Trophoblast cell (in vitro differentiated cells and primary cell): ENCODE data around the gene TOMM70.
"Not testable (repeated sequence)": the region's sequence is repeated elsewhere in the genome, so short reads cannot be mapped to it uniquely, and the experiment has no call there.

Source experiments
- DNase-seq, 2 donors: peaks; one replicate each; pipeline ENCODE4 v3.0.0-alpha.2; 2016
- H2AFZ ChIP-seq: 2 replicates; pipeline ENCODE4 v1.6.1; 2013; ENCODE audit warnings: low read length, moderate library complexity, mild to moderate bottlenecking; ENCODE audit not compliant: insufficient read depth, poor library complexity
- H2AK5ac ChIP-seq: 2 replicates; pipeline ENCODE4 v1.6.1; 2013; ENCODE audit warnings: mild to moderate bottlenecking, low read length
- H2BK120ac ChIP-seq: 2 replicates; pipeline ENCODE4 v1.6.1; 2013; ENCODE audit warnings: low read length, mild to moderate bottlenecking, moderate library complexity; ENCODE audit not compliant: insufficient read depth, poor library complexity
- H2BK12ac ChIP-seq: 2 replicates; pipeline ENCODE4 v1.6.1; 2013; ENCODE audit warnings: mild to moderate bottlenecking, low read length, moderate library complexity
- H2BK5ac ChIP-seq: 2 replicates; pipeline ENCODE4 v1.6.1; 2013; ENCODE audit warnings: low read length, low read depth, moderate library complexity, mild to moderate bottlenecking; ENCODE audit not compliant: poor library complexity
- H3K14ac ChIP-seq: 2 replicates; pipeline ENCODE4 v1.6.1; 2013; ENCODE audit warnings: mild to moderate bottlenecking, low read length
- H3K18ac ChIP-seq: 2 replicates; pipeline ENCODE4 v1.6.1; 2013; ENCODE audit warnings: mild to moderate bottlenecking, low read length
- H3K23ac ChIP-seq: 2 replicates; pipeline ENCODE4 v1.6.1; 2013; ENCODE audit warnings: low read length
- H3K27ac ChIP-seq: 2 replicates; pipeline ENCODE4 v1.5.1; 2013; ENCODE audit warnings: low read depth, mild to moderate bottlenecking, inconsistent platforms, low read length, moderate library complexity
- H3K27me3 ChIP-seq: 2 replicates; pipeline ENCODE4 v1.6.1; 2013; ENCODE audit warnings: inconsistent platforms, mild to moderate bottlenecking, low read length, moderate library complexity; ENCODE audit not compliant: insufficient read depth
- H3K36me3 ChIP-seq, 2 experiments: 1 replicate in 1 of 2; 2 replicates in 1 of 2; pipeline ENCODE4 v1.6.1; 2013; ENCODE audit warnings: low read length in 2 of 2, mild to moderate bottlenecking in 2 of 2, moderate library complexity in 1 of 2; ENCODE audit not compliant: insufficient read depth in 2 of 2, control insufficient read depth in 1 of 2
- H3K4ac ChIP-seq: 2 replicates; pipeline ENCODE4 v1.6.1; 2013; ENCODE audit warnings: low read depth, mild to moderate bottlenecking, low read length, moderate library complexity
- H3K4me1 ChIP-seq, 2 experiments: 1 replicate in 1 of 2; 2 replicates in 1 of 2; pipeline ENCODE4 v1.6.1; 2013; ENCODE audit warnings: low read length in 2 of 2, mild to moderate bottlenecking in 2 of 2, moderate library complexity in 1 of 2; ENCODE audit not compliant: insufficient read depth in 2 of 2, control insufficient read depth in 1 of 2
- H3K4me2 ChIP-seq: 2 replicates; pipeline ENCODE4 v1.6.1; 2013; ENCODE audit warnings: inconsistent platforms, mild to moderate bottlenecking, low read length, moderate library complexity
- H3K4me3 ChIP-seq: 2 replicates; pipeline ENCODE4 v1.5.1; 2013; ENCODE audit warnings: mild to moderate bottlenecking, low read depth, low read length, inconsistent platforms
- H3K79me1 ChIP-seq: one replicate; pipeline ENCODE4 v1.6.1; 2013; ENCODE audit warnings: low read length
- H3K79me2 ChIP-seq: 2 replicates; pipeline ENCODE4 v1.6.1; 2013; ENCODE audit warnings: low read length, mild to moderate bottlenecking; ENCODE audit not compliant: control insufficient read depth, insufficient read depth, poor library complexity
- H3K9ac ChIP-seq: 2 replicates; pipeline ENCODE4 v1.6.1; 2013; ENCODE audit warnings: mild to moderate bottlenecking, low read length
- H3K9me3 ChIP-seq: 2 replicates; pipeline ENCODE4 v1.6.1; 2013; ENCODE audit warnings: low read depth, mild to moderate bottlenecking, control low read depth, inconsistent platforms, low read length; ENCODE audit not compliant: insufficient read depth
- H4K12ac ChIP-seq: 2 replicates; pipeline ENCODE4 v1.6.1; 2013; ENCODE audit warnings: low read depth, mild to moderate bottlenecking, low read length, moderate library complexity
- H4K8ac ChIP-seq: 2 replicates; pipeline ENCODE4 v1.6.1; 2013; ENCODE audit warnings: low read depth, mild to moderate bottlenecking, low read length, moderate library complexity
- H4K91ac ChIP-seq: one replicate; pipeline ENCODE4 v1.6.1; 2013; ENCODE audit warnings: low read depth, mild to moderate bottlenecking, low read length, moderate library complexity
- WGBS: extraction: QIAGEN DNeasy Blood & Tissue Kit; methylation state at CpG from one replicate; pipeline ENCODE4 v1.1.7; 2013; ENCODE audit warnings: missing lambda C conversion rate; ENCODE audit not compliant: insufficient read length, insufficient coverage; ENCODE audit errors: extremely low coverage; 5-methylcytosine and 5-hydroxymethylcytosine counted together

The TOMM70 gene

GRCh38 chr3:100338911-100339310 is 62.0 kb downstream of the TOMM70 start:
- Histone ChIP-seq H3K36me3 (peaks cover 7 to 11% of the 10 kb centered on the region in 2 experiments), H3K27ac (no peak overlapping the region), H3K14ac (no peak overlapping the region), H3K4ac (no peak overlapping the region), H2AFZ (no peak overlapping the region), H3K9me3 (no peaks in the 10 kb centered on the region), H3K79me2 (peaks cover 2% of the 10 kb centered on the region), H3K4me1 (peaks cover 2 to 5% of the 10 kb centered on the region in 2 experiments), H3K79me1 (peaks cover 9% of the 10 kb centered on the region), H2AK5ac (no peak overlapping the region), H2BK12ac (no peak overlapping the region), H3K9ac (no peak overlapping the region), H3K27me3 (no peaks in the 10 kb centered on the region), H3K18ac (no peak overlapping the region), H4K12ac (no peak overlapping the region), H4K91ac (no peak overlapping the region), H2BK5ac (no peak overlapping the region), H3K4me2 (no peak overlapping the region), H2BK120ac (no peak overlapping the region), H3K4me3 (no peak overlapping the region), H3K23ac (no peak overlapping the region), H4K8ac (no peak overlapping the region)
- no CpG with 5 or more reads among the region's 10 CpGs for WGBS
- DNase-seq: peak in 1 of 2 donors; percentile 52

GRCh38 chr3:100336229-100336628 is 64.7 kb downstream of the TOMM70 start:
- not testable (repeated sequence) for H3K27ac ChIP-seq, H2AK5ac ChIP-seq, H3K4ac ChIP-seq, H2BK120ac ChIP-seq, H4K91ac ChIP-seq, H3K27me3 ChIP-seq, H3K79me1 ChIP-seq, H4K8ac ChIP-seq, H2AFZ ChIP-seq, H3K4me1 ChIP-seq, DNase-seq, H3K4me3 ChIP-seq, H3K4me2 ChIP-seq, H3K14ac ChIP-seq, H3K9ac ChIP-seq, H3K18ac ChIP-seq, H2BK12ac ChIP-seq, H3K36me3 ChIP-seq, H3K79me2 ChIP-seq, H4K12ac ChIP-seq, H3K9me3 ChIP-seq, H2BK5ac ChIP-seq, H3K23ac ChIP-seq
- WGBS: no CpG with 5 or more reads among the region's 10 CpGs

- Histone ChIP-seq H3K23ac (no peak overlapping the region), H3K27me3 (no peaks in the 10 kb centered on the region), H3K79me1 (peaks cover 9% of the 10 kb centered on the region), H2AK5ac (no peak overlapping the region), H3K14ac (no peak overlapping the region), H3K79me2 (peaks cover 2% of the 10 kb centered on the region), H3K36me3 (peaks cover 5 to 7% of the 10 kb centered on the region in 2 experiments), H3K9me3 (no peaks in the 10 kb centered on the region), H3K9ac (no peak overlapping the region), H3K27ac (no peak overlapping the region), H4K91ac (no peak overlapping the region), H3K4ac (no peak overlapping the region), H2BK12ac (no peak overlapping the region), H4K12ac (no peak overlapping the region), H3K18ac (no peak overlapping the region), H2BK120ac (no peak overlapping the region), H3K4me1 (peaks cover 2 to 6% of the 10 kb centered on the region in 2 experiments), H3K4me2 (peak overlapping the region; percentile 69), H3K4me3 (no peak overlapping the region), H4K8ac (no peak overlapping the region), H2AFZ (no peak overlapping the region), H2BK5ac (no peak overlapping the region)
- DNase-seq: peak in 1 of 2 donors; percentile 21
- no CpG with 5 or more reads among the region's 14 CpGs for WGBS
Observed at GRCh38 chr3:100335434-100335833, 65.5 kb downstream of the TOMM70 start.

DNA sequence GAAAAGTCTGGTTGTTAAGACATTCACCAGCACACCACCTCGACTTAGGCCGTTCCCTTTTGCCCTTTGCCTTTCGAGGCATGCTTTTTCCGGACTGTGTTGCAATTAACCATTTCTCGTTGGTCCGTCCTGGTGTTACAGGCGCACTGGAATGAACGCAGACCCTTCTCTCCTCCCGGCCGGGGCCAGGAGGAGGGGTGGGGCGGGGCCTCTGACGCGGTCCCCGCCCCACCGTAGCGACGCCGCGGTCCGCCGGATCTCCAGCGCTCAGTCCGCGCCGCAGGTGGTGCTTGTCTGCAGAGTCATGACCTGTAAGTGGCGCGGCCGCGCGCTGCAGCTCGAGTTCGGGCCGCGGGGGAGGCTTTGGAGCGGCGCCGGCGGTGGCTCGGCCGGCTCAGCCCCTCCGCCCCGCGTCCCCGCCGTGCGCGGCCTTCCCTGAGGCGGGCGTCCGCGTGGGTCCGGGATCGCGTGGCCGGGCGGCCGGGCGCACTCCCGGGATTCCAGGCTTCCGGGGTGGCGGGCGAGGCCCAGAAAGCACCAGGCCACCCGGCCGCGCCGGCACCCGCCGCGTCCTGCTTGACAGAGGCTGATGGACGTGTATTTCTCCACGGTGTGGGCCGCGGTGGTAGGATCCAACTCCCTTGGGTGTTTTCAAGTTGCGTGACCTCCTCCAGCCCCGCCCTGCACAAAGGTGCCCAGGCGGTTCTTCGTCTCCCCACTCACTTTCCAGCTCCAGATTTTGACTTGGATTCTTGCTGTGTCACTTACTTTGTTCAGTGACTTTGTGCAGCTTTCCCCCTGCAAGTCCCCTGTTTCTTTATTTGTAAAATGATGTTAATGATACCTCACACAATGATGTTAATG is 66.2 kb downstream of the TOMM70 start, which contains the start of gene NIT2:
TSS of gene NIT2 (plus strand) at position 270 of the 864 bp plus-strand sequence. CDS start at position 305, 35 bp downstream.
- Histone ChIP-seq H3K9me3 (no peaks in the 10 kb centered on the region), H2BK5ac (peak within 1 kb of the TSS; percentile 39), H3K4ac (peak within 1 kb of the TSS; percentile 64), H2BK12ac (no peak within 1 kb of the TSS), H3K79me2 (peaks cover 2% of the 10 kb centered on the region), H2AFZ (peak within 1 kb of the TSS; percentile 98), H3K27me3 (no peaks in the 10 kb centered on the region), H3K36me3 (peaks cover 2 to 3% of the 10 kb centered on the region in 2 experiments), H3K14ac (peak within 1 kb of the TSS; percentile 87), H3K9ac (peak within 1 kb of the TSS; percentile 79), H3K79me1 (peaks cover 9% of the 10 kb centered on the region), H3K27ac (peak within 1 kb of the TSS; percentile 15), H3K4me1 (peaks cover 2 to 6% of the 10 kb centered on the region in 2 experiments), H3K4me2 (peak within 1 kb of the TSS; percentile 69), H3K4me3 (peak within 1 kb of the TSS; percentile 77), H4K12ac (peak within 1 kb of the TSS; percentile 87), H3K23ac (no peak within 1 kb of the TSS), H3K18ac (peak within 1 kb of the TSS; percentile 90), H2BK120ac (peak within 1 kb of the TSS; percentile 53), H4K8ac (peak within 1 kb of the TSS; percentile 94), H4K91ac (peak within 1 kb of the TSS; percentile 75), H2AK5ac (no peak within 1 kb of the TSS)
- DNase-seq: peak; percentile 85
- WGBS: no CpG with 5 or more reads among the region's 77 CpGs
